ENCODE results near the gene TRPM3. TPM values are rescaled to one million over a fixed set of nuclear protein-coding genes. Genes with fewer than 3 reads are reported as not detected.

TRPM3 gene
- total RNA-seq, 6 experiments from 2014 or later = 0.02 TPM; not detected in 5

- peaks cover 12% of the 10 kb centered on the region for H3K4me1 Mint-ChIP-seq (ENCODE audit: low read depth)
- no peak overlapping the region for H3K4me3 Mint-ChIP-seq
- no peaks in the 10 kb centered on the region for H3K36me3 Mint-ChIP-seq (ENCODE audit: low read depth)
- no peak for TF ChIP-seq CTCF (IDR thresholded peaks at IDR 0.05)
- peak overlapping the region; percentile 32; the same call in 1 of the 2 replicates for H3K27ac Mint-ChIP-seq
- DNase-seq = peak; percentile 43
- H3K27me3 Mint-ChIP-seq (ENCODE audit: insufficient read depth) = no peaks in the 10 kb centered on the region; the same call in 1 of the 2 replicates
- H3K9me3 Mint-ChIP-seq = no peaks in the 10 kb centered on the region
These were observed 527.0 kb downstream of the TRPM3 start for GRCh38 chr9:70594386-70594944.

DNA sequence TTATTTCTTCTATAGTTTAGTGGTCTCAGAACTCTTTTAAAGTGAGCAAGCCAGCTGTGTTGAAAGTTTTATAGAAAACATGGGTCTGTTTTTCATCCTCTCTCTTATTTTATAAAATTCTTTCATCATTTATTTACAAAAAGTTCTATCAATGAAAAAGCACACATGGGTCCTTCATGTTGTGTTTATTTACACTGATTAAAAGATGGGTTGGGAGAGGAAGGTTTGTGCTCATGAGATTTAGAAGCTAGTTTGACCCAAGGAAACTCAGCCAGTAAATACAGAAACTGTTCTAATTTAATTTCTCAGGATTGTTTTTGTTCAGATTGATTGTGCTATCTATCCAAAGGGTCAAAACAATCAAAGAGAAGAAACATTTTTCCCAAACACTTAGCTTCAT lies 528.2 kb downstream of the TRPM3 start:
- DNase-seq = no peak
- no peaks in the 10 kb centered on the region; the same call in 1 of the 2 replicates for H3K27me3 Mint-ChIP-seq (ENCODE audit: insufficient read depth)
- TF ChIP-seq CTCF (IDR thresholded peaks at IDR 0.05) = no peak
- H3K27ac Mint-ChIP-seq = no peak overlapping the region
- peaks cover 11% of the 10 kb centered on the region for H3K4me1 Mint-ChIP-seq (ENCODE audit: low read depth)
- no peak overlapping the region for H3K4me3 Mint-ChIP-seq
- no peaks in the 10 kb centered on the region for H3K36me3 Mint-ChIP-seq (ENCODE audit: low read depth)
- H3K9me3 Mint-ChIP-seq = no peaks in the 10 kb centered on the region

DNA sequence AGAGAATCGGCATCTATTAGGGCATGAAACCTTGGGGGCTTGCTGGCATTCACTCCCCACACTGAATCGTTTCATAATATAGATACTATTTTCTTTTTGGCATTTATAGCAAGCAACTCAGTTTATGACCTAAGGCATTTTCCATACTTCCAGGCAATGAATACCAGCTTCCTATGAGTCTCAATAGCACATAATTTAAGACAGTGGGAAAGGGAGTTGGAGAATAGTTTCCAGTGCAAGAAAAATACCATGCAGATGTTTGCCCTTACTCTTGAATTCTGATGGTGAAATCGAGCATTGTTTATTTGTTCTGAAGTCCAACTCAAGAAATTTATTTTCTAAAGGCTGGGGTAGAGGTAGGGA lies 531.1 kb downstream of the TRPM3 start:
- Mint-ChIP-seq H3K4me3 (peak overlapping the region; percentile 74), H3K9me3 (no peaks in the 10 kb centered on the region), H3K4me1 (ENCODE audit: low read depth) (peaks cover 11% of the 10 kb centered on the region), H3K36me3 (ENCODE audit: low read depth) (no peaks in the 10 kb centered on the region), H3K27me3 (ENCODE audit: insufficient read depth) (no peaks in the 10 kb centered on the region), H3K27ac (peak overlapping the region; percentile 96)
- peak; percentile 44 for DNase-seq
- no peak for TF ChIP-seq CTCF (IDR thresholded peaks at IDR 0.05)

- Mint-ChIP-seq H3K4me3 (peak overlapping the region; percentile 74), H3K9me3 (no peaks in the 10 kb centered on the region)
- DNase-seq = peak; percentile 90
These were observed 531.7 kb downstream of the TRPM3 start for GRCh38 chr9:70589571-70590314.

DNA sequence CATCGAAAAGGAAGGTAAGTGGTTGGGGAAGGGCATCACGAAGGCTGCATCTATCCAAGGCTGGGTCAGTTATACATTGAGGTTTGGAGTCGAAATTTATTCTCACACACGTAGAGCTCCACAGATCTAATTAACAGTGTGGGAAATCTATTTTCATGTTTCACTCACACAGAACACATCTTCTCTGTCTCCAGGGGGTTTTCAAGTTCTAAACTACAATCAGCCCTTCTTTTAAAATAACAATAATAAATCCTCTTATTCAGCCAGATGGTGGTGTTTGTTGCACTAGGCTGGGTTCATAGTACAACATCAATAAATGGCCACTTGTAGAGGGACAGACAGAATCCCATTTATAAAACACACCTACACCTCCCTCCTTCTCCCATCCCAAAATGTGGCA lies 532.4 kb downstream of the TRPM3 start:
- H3K36me3 Mint-ChIP-seq (ENCODE audit: low read depth) = no peaks in the 10 kb centered on the region
- peak overlapping the region; percentile 96 for H3K27ac Mint-ChIP-seq
- H3K4me1 Mint-ChIP-seq (ENCODE audit: low read depth) = no peaks in the 10 kb centered on the region; the same call in 1 of the 2 replicates
- DNase-seq = no peak
- H3K27me3 Mint-ChIP-seq (ENCODE audit: insufficient read depth) = no peaks in the 10 kb centered on the region
- TF ChIP-seq CTCF (IDR thresholded peaks at IDR 0.05) = no peak
- H3K9me3 Mint-ChIP-seq = no peaks in the 10 kb centered on the region
- H3K4me3 Mint-ChIP-seq = peak overlapping the region; percentile 74

More at GRCh38 chr9:70589571-70590314, 531.7 kb downstream of the TRPM3 start:
- H3K36me3 Mint-ChIP-seq (ENCODE audit: low read depth) = no peaks in the 10 kb centered on the region
- no peak for TF ChIP-seq CTCF (IDR thresholded peaks at IDR 0.05)
- peak overlapping the region; percentile 96 for H3K27ac Mint-ChIP-seq
- H3K4me1 Mint-ChIP-seq (ENCODE audit: low read depth) = peaks cover 7% of the 10 kb centered on the region
- no peaks in the 10 kb centered on the region for H3K27me3 Mint-ChIP-seq (ENCODE audit: insufficient read depth)

All from HFFc6 (cell line).